Measurements from ENCODE around the gene IRAK2.
"Not testable (repeated sequence)": the region's sequence is repeated elsewhere in the genome, so short reads cannot be mapped to it uniquely, and the experiment has no call there.

Gene IRAK2, protein sequence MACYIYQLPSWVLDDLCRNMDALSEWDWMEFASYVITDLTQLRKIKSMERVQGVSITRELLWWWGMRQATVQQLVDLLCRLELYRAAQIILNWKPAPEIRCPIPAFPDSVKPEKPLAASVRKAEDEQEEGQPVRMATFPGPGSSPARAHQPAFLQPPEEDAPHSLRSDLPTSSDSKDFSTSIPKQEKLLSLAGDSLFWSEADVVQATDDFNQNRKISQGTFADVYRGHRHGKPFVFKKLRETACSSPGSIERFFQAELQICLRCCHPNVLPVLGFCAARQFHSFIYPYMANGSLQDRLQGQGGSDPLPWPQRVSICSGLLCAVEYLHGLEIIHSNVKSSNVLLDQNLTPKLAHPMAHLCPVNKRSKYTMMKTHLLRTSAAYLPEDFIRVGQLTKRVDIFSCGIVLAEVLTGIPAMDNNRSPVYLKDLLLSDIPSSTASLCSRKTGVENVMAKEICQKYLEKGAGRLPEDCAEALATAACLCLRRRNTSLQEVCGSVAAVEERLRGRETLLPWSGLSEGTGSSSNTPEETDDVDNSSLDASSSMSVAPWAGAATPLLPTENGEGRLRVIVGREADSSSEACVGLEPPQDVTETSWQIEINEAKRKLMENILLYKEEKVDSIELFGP

DNA sequence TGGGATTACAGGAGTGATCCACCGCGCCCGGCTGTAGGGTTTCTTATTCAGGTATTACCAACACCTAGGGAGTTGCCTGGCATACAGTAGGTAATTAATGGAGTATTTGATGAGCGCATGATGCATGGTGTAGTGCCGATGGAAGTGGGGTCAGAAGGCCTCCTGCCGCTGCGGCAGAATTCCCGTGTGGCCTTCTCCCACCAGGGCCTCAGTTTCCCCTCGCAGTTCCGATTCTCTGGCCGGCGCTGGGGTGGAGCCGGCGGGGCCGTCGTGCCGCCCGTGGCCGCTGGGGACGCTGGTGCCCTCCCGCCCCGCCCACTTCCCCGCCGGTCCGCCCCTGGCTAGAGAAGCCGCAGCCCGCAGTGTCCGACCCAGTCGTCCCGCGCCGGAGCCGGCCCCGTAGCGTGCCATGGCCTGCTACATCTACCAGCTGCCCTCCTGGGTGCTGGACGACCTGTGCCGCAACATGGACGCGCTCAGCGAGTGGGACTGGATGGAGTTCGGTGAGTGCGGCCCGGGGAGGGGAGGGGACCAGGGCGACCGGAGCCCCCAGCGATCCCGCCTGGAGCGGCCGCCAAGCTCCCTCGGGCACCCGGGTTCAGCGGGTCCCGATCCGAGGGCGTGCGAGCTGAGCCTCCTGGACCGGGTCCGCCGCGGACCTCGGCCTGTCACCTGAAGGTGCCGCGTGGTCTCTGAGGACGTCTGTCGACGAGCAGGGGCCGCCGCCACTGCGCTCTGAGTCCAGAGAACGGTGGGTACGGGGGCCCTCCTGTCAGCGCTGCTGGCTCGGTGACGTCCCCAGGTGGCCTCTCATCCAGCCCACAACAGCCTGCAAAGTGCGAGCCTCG, at the start of gene IRAK2:
Gene IRAK2 (plus strand): TSS at position 374 of the 848 bp plus-strand sequence. CDS start 36 bp downstream, at position 410.
- DNase-seq (ENCODE audit: low spot score), result peak; percentile 78

DNA sequence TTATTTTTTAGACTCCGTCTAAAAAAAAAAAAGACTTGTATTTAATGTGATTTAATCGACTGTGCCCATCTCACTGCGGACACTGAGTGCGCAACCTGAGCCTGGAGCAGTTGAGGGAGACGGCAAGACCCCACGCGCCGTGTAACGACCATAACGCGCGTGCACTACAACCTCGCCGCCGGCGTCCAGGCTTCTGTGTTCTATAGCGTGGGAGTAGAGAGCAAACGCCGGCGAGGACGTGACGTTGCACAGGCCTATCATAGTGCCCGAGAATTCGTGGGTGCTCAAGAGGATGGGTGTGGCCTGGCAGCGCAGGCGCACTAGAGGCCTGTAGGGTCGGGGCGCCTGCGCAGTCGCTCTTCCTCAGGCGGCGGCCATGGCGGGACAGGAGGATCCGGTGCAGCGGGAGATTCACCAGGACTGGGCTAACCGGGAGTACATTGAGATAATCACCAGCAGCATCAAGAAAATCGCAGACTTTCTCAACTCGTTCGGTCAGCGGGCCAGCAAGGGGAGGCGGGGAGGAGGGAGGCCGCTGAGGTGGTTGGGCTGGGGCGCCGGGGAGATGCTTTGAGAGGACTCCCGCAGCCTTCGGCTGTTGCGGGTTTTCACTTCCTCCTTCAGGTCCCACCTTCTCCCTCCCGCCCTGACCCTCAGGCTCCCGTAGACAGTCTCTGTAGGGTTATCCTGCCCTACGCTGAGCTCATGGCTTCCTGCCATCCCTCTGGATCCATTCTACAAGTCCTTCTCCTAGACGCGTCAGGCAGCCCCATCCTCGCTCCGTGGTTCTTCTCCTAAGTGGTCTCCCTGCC, 49.2 kb upstream of the IRAK2 start, which contains the start of gene BRK1:
Gene BRK1 (plus strand): TSS at position 350 of the 812 bp plus-strand sequence. CDS start 27 bp downstream, at position 377.
- DNase-seq (ENCODE audit: low spot score), result peak; percentile 98

DNA sequence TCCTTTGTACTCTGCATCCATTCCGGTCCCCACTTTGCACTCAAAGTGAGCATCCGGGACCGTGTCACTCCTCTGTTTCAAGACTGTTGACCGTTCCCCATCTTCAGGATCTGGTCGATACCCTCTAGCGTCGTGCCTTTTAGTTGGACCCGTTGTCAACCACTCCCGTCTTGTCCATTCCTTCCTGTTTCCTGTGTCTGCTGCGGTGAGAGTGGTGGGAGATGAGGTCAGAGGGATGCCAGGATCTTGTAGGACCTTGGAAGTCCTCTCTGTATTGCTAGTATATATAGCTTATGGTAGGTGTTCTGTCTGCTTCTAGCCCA, 48.6 kb upstream of the IRAK2 start:
- peak; percentile 3 for DNase-seq (ENCODE audit: low spot score)

DNA sequence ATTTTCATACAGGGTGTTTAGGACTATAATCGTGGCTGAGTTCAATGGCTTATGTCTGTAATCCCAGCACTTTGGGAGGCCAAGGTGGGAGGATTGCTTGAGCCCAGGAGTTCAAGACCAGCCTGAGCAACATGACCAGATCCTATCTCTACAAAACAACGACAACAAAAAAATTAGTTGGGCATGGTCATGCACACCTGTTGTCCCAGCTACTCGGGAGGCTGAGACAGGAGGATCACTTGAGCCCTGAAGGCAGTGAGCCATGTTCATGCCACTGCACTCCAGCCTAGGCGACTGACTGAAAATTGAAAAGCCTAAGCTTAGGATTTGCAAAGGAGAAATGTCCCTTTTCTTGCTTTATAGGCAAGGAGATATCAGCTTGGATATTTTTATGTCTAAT, 47.8 kb upstream of the IRAK2 start:
- DNase-seq (ENCODE audit: low spot score), result no peak

DNA sequence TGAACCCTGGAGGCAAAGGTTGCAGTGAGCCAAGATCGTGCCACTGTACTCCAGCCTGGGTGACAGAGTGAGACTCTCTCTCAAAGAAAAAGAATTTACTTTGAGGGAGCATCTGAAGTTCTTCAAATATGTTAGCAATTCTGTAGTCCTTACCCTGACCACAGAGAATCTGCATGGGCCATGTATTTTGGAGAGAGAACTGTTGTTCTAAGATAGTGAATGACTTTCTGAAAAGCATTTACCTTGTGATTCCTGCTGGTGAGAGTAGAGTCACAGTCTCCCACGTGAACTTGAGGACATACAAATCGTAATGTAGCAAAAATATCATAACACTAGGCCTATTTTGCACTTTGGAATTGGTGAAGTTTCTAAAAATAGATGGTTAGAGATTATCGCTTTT, 45.3 kb upstream of the IRAK2 start:
- DNase-seq (ENCODE audit: low spot score), result no peak

DNA sequence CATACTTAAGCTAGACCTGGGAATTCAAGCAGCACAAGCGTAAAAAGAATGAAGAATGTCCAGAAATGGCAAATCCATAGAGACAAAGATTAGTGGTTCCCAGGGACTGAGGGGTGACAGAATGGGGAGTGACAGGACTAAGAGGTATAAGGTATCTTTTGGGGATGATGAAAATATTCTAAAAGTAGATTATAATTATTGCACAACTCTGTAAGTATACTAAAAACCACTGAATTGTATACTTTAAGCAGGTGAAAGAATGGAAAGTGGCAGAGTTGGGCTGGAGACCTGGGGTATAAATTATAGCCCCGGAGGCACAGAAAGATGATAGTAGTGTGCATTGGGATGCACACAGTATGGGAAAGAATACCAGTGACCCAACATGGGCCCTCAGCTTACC, 43.7 kb upstream of the IRAK2 start:
- DNase-seq (ENCODE audit: low spot score), result no peak

DNA sequence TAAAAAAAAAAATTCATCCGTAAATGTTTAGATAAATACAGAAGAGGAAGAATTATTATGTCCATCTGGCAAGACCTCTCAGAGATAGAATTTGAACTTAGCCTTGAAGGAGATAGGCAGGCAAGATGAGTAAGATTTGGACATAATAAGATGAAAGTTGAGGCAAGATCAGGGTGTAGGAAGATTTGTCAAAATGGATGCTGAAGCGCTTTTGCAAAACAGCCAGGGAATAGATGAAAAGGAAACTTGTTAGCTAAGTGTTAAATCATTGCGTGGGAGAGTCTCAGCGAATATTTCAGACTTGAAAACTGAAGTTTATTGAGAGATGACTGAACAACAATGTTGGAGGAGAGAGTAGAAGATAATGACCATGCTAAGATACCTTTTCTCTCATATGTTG, 42.0 kb upstream of the IRAK2 start:
- DNase-seq (ENCODE audit: low spot score), result no peak

DNA sequence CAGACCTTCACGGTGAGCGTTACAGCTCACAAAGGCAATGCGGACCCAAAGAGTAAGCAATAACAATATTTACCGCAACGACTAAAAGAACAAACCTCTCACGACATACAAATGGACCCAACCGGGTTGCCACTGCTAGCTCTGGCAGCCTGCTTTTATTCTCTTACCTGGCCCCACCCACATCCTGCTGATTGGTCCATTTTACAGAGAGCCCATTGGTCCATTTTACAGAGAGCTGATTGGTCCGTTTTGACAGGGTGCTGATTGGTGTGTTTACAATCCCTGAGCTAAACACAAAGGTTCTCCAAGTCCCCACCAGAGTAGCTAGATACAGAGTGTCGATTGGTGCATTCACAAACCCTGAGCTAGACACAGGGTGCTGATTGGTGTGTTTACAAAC, 28.8 kb upstream of the IRAK2 start:
- DNase-seq (ENCODE audit: low spot score), result not testable (repeated sequence)

DNA sequence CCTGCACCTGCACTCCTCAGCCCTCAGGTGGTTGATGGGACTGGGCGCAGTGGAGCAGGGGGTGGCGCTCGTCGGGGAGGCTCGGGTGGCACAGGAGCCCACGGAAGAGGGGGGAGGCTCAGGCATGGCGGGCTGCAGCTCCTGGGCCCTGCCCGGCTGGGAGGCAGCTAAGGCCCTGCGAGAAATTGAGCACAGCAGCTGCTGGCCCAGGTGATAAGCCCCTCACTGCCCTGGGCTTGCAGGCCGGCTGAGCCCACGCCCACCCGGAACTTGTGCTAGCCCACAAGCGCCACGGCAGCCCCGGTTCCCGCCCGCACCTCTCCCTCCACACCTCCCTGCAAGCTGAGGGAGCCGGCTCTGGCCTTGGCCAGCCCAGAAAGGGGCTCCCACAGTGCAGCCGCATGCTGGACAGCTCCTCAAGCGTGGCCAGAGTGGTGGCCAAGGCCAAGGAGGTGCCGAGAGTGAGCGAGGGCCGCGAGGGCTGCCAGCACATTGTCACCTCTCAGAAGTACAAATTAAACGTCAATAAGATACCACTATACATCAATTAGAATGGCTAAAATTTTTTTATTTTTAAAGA, 28.2 kb upstream of the IRAK2 start:
- no peak for DNase-seq (ENCODE audit: low spot score)

DNA sequence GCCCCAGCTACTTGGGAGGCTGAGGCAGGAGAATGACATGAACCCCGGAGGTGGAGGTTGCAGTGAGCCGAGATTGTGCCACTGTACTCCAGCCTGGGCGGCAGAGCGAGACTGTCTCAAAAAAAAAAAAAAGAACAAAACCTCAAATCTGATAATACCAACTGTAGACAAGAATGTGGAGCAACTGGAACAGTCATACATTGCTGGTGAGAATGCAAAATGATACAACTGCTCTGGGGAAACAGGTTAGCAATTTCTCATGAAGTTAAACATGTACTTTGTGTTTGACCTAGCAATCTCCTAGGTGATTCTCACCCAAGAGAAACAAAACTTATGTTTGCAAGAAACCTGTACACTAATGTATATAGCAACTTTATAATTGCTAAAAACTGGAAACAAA, 27.5 kb upstream of the IRAK2 start:
- DNase-seq (ENCODE audit: low spot score), result no peak

DNA sequence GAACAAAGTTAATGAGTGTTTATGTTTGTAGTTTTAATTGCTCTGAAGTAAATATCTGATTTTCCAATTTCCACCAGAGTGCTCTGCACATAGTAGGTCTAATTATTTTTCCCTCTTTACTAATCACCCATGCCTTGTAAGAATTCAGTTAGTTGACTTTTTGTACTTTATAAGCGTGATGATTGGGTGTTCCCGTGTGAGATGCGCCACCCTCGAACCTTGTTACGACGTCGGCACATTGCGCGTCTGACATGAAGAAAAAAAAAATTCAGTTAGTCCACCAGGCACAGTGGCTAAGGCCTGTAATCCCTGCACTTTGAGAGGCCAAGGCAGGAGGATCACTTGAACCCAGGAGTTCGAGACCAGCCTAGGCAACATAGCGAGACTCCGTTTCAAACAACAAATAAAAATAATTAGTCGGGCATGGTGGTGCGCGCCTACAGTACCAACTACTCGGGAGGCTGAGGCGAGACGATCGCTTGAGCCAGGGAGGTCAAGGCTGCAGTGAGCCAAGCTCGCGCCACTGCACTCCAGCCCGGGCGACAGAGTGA, 23.6 kb upstream of the IRAK2 start:
- no peak for DNase-seq (ENCODE audit: low spot score)

DNA sequence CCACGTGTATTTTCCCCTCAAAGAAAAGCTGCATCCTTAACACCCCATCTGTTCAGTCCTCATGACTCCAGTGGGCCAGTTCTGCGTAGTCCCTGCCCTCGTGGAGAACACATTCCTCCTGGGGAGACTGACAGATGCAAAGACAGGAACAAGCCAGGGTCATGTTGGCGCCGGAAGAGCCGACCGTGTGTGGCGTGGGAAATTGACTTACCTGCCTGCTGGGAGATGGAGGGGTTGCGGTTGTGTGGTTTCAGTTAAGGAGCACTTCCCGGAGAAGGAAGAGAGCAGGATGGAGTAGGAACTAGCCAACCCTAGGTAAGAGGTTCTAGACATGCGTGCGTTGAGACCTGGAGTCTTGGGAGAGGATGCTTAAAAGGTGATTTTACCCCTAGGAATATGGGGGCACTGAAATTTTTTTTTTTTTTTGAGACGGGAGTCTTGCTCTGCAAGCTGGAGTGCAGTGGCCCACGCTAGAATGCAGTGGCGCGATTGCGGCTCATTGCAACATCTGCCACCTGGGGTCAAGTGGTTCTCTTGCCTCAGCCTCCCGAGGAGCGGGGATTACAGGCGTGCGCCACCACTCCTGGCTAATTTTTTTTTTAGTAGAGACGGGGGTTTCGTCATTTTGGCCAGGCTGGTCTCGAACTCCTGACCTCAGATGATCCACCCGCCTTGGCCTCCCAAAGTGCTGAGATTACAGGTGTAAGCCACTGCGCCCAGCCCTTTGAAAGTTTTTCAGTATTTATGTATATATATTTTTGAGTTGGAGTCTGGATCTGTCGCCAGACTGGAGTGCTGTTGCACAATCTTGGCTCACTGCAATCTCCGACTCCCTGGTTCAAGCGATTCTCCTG, 21.8 kb upstream of the IRAK2 start:
- DNase-seq (ENCODE audit: low spot score), result peak; percentile 2

DNA sequence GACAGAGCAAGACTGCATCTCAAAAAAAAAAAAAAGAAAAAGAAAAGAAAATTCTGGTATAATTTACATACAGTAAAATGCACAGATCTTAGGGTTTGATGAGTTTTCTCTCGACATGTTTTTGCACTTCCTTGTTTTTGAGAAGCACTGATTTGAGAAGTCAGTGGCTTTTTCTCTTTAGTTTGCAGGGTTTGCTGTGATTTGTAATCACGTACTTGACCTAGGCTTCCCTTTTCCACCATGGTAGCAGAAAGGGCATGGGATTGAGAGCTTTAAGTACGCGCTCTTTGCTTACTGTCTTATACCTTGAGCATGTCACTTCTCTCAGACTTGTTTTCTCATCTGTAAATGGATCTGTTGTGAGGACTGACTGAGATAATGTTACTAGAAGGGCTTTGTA, 19.0 kb upstream of the IRAK2 start:
- DNase-seq (ENCODE audit: low spot score), result no peak

DNA sequence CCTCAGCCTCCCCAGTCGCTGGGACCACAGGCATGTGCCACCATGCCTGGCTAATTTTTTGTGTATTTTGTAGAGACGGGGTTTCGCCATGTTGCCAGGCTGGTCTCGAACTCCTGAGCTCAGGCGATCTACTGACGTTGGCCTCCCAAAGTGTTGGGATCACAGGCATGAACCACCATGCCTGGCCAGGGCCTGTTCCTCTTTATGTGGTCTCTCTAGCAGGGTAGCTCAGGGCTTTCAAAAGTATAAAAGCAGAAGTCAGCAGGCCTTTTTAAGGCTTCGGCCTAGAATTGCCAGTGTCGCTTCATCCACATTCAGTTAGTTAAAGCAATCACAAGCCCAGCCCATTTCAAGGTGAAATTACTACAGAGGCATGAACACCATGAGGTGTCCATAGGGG, 15.5 kb upstream of the IRAK2 start:
- DNase-seq (ENCODE audit: low spot score), result no peak

DNA sequence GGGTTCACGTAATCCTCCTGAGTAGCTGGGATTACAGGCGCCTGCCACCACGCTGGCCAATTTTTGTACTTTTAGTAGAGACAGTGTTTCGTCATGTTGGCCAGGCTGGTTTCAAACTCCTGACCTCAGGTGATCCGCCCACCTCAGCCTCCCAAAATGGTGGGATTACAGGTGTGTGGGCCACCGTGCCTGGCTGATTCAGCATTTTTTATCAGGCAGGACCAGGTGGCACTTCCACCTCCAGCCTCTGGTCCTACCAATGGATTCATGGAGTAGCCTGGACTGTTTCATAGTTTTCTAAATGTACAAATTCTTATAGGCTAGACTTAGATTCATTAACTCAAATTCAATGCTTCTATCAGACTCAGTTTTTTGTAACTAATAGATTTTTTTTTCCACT, 13.7 kb upstream of the IRAK2 start:
- DNase-seq (ENCODE audit: low spot score), result no peak

DNA sequence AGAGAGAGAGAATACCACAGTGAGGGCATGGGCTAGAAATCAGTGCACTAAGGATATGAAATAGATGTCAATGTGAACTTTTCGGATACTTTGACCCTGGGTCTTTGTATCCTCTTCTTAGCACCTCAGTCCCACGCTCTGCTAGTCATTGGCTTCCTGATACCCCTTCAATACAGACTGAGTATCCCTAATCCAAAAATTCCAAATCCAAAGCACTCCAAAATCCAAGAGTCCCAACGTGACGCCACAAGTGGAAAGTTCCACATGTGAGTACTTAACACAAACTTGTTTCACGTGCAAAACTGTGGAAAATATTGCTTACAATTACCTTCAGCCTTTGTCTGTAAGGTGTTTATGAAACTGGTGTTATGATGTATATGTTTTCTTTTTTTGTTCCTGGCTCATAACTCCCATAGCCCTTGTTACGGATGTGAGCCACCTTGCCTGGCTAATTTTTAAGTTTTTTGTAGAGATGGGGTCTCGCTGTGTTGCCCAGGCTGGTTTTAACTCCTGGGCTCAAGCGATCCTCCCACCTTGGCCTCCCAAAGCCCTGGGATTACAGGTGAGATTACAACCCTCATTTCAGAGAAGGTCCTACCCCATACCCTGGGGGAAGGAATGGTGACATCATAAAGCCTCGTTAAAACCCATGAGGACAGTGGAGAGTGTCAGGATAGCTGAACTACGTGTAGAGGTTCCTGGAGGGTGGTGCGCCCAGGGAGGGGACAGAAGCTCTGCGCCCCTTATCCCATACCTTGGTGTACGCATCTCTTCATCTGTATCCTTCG, 10.2 kb upstream of the IRAK2 start:
- no peak for DNase-seq (ENCODE audit: low spot score)

DNA sequence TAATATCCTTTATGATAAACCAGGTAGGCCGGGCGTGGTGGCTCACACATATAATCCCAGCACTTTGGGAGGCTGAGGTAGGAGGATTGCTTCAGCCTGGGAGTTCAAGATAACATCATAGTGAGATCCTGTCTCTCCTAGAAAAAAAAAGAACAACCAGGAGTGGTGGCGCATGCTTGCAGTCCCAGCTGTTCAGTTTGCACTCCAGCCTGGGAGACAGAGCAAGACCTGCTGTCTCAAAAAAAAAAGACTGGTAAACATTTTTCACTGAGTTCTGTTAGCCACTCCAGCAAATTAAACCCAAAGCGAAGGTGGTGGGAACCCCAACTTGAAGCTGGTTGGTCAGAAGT, 9.6 kb upstream of the IRAK2 start:
- DNase-seq (ENCODE audit: low spot score), result no peak

DNA sequence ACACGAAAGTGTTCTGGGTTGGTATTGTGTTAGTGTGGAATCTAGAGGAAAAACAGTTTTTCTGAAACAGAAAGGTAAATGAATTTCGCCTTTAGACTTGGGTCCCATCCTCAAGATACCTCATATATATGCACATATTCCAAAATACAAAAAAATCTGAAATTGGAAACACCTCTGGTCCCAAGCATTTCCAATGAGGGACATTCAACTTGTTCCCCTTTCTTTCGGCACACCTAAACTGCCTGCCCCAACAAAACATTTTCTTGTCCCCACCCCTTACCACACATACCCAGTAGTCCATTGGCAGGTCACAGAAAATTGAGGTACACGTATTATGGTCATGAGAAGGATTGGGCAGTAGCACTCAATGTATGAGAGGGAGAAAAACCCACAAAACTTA, 9.1 kb upstream of the IRAK2 start:
- DNase-seq (ENCODE audit: low spot score), result no peak

DNA sequence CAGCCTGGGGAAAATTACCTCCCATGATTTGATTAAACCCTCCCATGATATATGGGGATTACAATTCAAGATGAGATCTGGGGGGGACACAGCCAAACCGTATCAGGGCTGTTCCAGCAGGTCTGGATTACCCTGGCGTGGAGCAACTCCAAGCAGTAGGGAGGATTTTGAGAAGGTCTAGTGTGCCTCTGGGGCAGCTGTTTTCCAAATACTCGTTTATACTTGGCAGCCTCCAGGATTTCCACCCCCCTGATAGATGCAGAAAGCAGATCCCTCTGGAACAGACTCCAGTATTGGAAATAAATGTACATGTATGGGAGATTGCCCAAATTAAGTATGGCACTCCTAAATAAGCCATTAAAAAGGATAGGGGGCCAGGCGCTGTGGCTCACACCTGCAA, 7.7 kb upstream of the IRAK2 start:
- DNase-seq (ENCODE audit: low spot score), result no peak

DNA sequence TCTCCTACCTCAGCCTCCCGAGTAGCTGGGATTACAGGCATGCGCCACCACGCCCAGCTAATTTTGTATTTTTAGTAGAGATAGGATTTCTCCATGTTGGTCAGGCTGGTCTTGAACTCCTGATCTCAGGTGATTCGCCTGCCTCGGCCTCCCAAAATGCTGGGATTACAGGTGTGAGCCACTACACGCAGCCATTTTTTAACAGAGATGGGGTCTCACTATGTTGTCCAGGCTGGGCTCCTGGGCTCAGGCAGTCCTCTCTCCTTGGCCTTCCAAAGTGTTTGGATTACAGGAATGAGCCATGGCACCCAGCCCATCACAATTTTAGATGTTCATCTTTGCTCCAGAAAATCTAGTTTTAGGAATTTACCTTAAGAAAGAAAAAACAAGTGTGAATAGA, 6.2 kb upstream of the IRAK2 start:
- not testable (repeated sequence) for DNase-seq (ENCODE audit: low spot score)

All from LoVo (cell line).